ENCODE measurements around the gene ERO1B. TPM values are rescaled to one million over a fixed set of nuclear protein-coding genes. Genes with fewer than 3 reads are reported as not detected.

The ERO1B gene
- total and polyA plus RNA-seq, 12 donors: 3.5 to 23.0 (median 6.9) TPM

DNA sequence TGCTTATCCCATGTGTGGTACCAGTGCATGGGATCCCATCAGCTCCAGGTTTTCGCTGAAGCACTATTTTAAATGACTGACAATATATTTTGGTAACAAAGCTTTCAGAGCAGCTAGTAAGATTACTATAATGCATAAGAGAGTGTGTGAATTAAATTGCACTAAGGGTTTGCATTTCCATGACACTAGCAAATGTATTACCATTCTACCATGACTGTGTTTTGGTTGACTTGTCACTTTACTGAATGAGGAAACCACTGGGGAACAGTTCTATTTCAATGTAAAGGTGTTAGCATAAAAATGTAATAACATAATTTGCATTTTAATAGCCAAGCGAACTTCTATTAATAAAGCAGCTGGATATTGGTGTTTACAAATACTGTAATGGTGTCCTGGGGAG is 31.7 kb upstream of the ERO1B start:
- H3K9me3 ChIP-seq (replicated peaks in 1 of 3): no peaks in the 10 kb centered on the region
- H3K36me3 ChIP-seq (replicated peaks in 1 of 2): no peaks in the 10 kb centered on the region
- intact Hi-C loops (cut with DNase I): no loop called here
- no peaks in the 10 kb centered on the region for H3K27me3 ChIP-seq
- no peak overlapping the region for H3K27ac ChIP-seq
- no peak for DNase-seq
- no peaks in the 10 kb centered on the region for H3K4me1 ChIP-seq (replicated peaks in 1 of 2)
- H3K4me3 ChIP-seq: no peak overlapping the region
- 80 to 91% (median 82%) methylated on average over 2 of the region's 2 CpGs for WGBS, 4 donors
- TF ChIP-seq POLR2A (IDR thresholded peaks at IDR 0.05): no peak
- no peak for TF ChIP-seq CTCF (IDR thresholded peaks at IDR 0.05)

GRCh38 chr1:236311040-236311439 is 29.3 kb upstream of the ERO1B start:
- H3K4me1 ChIP-seq (replicated peaks in 1 of 2): no peaks in the 10 kb centered on the region
- no peak for DNase-seq
- intact Hi-C loops (cut with DNase I): no loop called here
- TF ChIP-seq CTCF (IDR thresholded peaks at IDR 0.05) (no peak), POLR2A (IDR thresholded peaks at IDR 0.05) (no peak)
- H3K27me3 ChIP-seq: no peaks in the 10 kb centered on the region
- no peak overlapping the region for H3K27ac ChIP-seq
- no peaks in the 10 kb centered on the region for H3K36me3 ChIP-seq (replicated peaks in 1 of 2)
- 60 to 67% (median 62%) methylated on average over 4 of the region's 4 CpGs for WGBS, 4 donors
- H3K4me3 ChIP-seq: no peak overlapping the region
- H3K9me3 ChIP-seq (replicated peaks in 1 of 3): no peaks in the 10 kb centered on the region

- Histone ChIP-seq H3K4me3 (no peak overlapping the region), H3K4me1 (replicated peaks in 1 of 2) (no peaks in the 10 kb centered on the region), H3K27me3 (no peaks in the 10 kb centered on the region), H3K27ac (no peak overlapping the region), H3K9me3 (replicated peaks in 1 of 3) (no peaks in the 10 kb centered on the region), H3K36me3 (replicated peaks in 1 of 2) (no peaks in the 10 kb centered on the region)
- TF ChIP-seq CTCF (IDR thresholded peaks at IDR 0.05) (no peak), POLR2A (IDR thresholded peaks at IDR 0.05) (no peak)
- DNase-seq: no peak
- intact Hi-C loops (cut with DNase I): no loop called here
- WGBS, 4 donors: 74 to 87% (median 84%) methylated on average over 5 of the region's 5 CpGs
Measured at GRCh38 chr1:236308827-236309226, 27.1 kb upstream of the ERO1B start.

DNA sequence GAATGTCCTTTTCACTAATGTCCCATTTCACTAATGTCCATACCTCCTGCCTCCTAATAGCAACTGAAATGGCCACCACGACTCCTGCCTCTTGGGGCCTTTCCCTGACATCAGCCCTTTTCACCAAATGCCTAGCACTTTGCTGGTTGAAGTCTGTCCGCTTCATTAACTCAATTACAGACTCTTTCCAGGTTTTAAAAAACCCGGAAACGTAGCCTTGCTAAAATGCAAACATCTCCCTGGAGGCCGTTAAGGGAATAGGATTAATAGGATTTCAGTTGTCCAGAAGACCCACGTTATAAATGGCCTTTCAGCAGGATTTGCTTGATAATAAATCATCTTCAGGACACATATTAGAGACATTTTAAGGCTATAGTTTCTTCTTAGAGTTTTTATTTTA is 25.7 kb upstream of the ERO1B start:
- Histone ChIP-seq H3K27me3 (no peaks in the 10 kb centered on the region), H3K4me3 (no peak overlapping the region), H3K4me1 (replicated peaks in 1 of 2) (no peaks in the 10 kb centered on the region), H3K36me3 (replicated peaks in 1 of 2) (no peaks in the 10 kb centered on the region), H3K27ac (no peak overlapping the region), H3K9me3 (replicated peaks in 1 of 3) (no peaks in the 10 kb centered on the region)
- intact Hi-C loops (cut with DNase I): no loop called here
- WGBS, 4 donors: 62 to 65% (median 63%) methylated on average over 6 of the region's 6 CpGs
- TF ChIP-seq CTCF (IDR thresholded peaks at IDR 0.05) (no peak), POLR2A (IDR thresholded peaks at IDR 0.05) (no peak)
- no peak for DNase-seq
